GM12874 (cell line): ENCODE measurements around the gene GBA3.

ENCODE experiments used
- CTCF ChIP-seq: IDR thresholded peaks from 2 replicates; pipeline ENCODE4 v1.5.1; 2011; ENCODE audit warnings: low read depth, mild to moderate bottlenecking, control low read depth, low read length, moderate library complexity; ENCODE audit not compliant: insufficient read depth

Gene GBA3

GRCh38 chr4:22689428-22689827 lies 3.3 kb upstream of the GBA3 start:
- TF ChIP-seq CTCF = no peak

- TF ChIP-seq CTCF = no peak
These were observed 2.3 kb downstream of the GBA3 start for GRCh38 chr4:22695029-22695428.

- no peak for TF ChIP-seq CTCF
These were observed 3.2 kb downstream of the GBA3 start for GRCh38 chr4:22695917-22696316.

GRCh38 chr4:22703912-22704311 lies 11.2 kb downstream of the GBA3 start:
- no peak for TF ChIP-seq CTCF

- TF ChIP-seq CTCF = no peak
These were observed 14.7 kb downstream of the GBA3 start for GRCh38 chr4:22707390-22707789.

- no peak for TF ChIP-seq CTCF
These were observed 16.2 kb downstream of the GBA3 start for GRCh38 chr4:22708961-22709360.

GRCh38 chr4:22712105-22712504 lies 19.4 kb downstream of the GBA3 start:
- TF ChIP-seq CTCF = no peak

- TF ChIP-seq CTCF = no peak
These were observed 19.8 kb downstream of the GBA3 start for GRCh38 chr4:22712529-22712928.
